T-helper 1 cell treated with Interleukin-12 subunit alpha and Interleukin-12 subunit beta and Interleukin-4 antibody, amounts not matched to agents 30 ng/mL and 1 ng/mL, for 36 hours (primary cell): ENCODE measurements around the gene STEEP1. TPM values are rescaled to one million over a fixed set of nuclear protein-coding genes. Genes with fewer than 3 reads are reported as not detected.

Experiments used
- intact Hi-C: fragments of 100-400 bp; cut with micrococcal nuclease; formaldehyde crosslinking; loops from one replicate; pipeline ENCODE4 v1.15.1; 2024
- total RNA-seq: library from RNA; stranded (reverse); gene quantifications from 2 replicates; pipeline ENCODE4 v1.2.3, GENCODE V29; 2022

STEEP1 gene
- 18.9 and 21.1 TPM in 2 replicates for total RNA-seq

GRCh38 chrX:119565107-119565663, at the start of gene STEEP1:
TSS of gene STEEP1 (minus strand) at chrX:119565409. CDS start at chrX:119565355, 54 bp downstream.
- intact Hi-C loops: loop anchor here (1.0 to 2.0 kb wide), 7 partner anchors 9 to 378 kb away; partner anchors contain the start of genes NKAP, NKRF, PGRMC1 and SEPTIN6

GRCh38 chrX:119614776-119615175, 49.6 kb upstream of the STEEP1 start:
- intact Hi-C loops: no loop called here

- intact Hi-C loops: loop anchor here (2.0 kb wide), 2 partner anchors 42 kb away; partner anchors contain the start of gene STEEP1
These were observed 41.8 kb upstream of the STEEP1 start for GRCh38 chrX:119607018-119607389.

GRCh38 chrX:119606280-119607017, 41.2 kb upstream of the STEEP1 start, which contains the start of gene NKRF:
TSS of gene NKRF (minus strand) at chrX:119606424.
- intact Hi-C loops: loop anchor here (1.0 to 2.0 kb wide), 11 partner anchors 32 to 265 kb away; partner anchors contain the start of genes NDUFA1, RNF113A, RPL39 and SEPTIN6

- intact Hi-C loops: loop anchor here (1.0 to 2.0 kb wide), 11 partner anchors 31 to 266 kb away; partner anchors contain the start of genes NDUFA1, RNF113A, RPL39 and SEPTIN6
These were observed 40.5 kb upstream of the STEEP1 start for GRCh38 chrX:119605464-119606279.

- intact Hi-C loops: no loop called here
These were observed 39.7 kb upstream of the STEEP1 start for GRCh38 chrX:119604766-119605463.

GRCh38 chrX:119602701-119603255, 37.6 kb upstream of the STEEP1 start:
- intact Hi-C loops: no loop called here

- intact Hi-C loops: no loop called here
These were observed 24.6 kb upstream of the STEEP1 start for GRCh38 chrX:119589810-119590209.

- intact Hi-C loops: no loop called here
These were observed 18.3 kb upstream of the STEEP1 start for GRCh38 chrX:119583431-119584059.

- intact Hi-C loops: no loop called here
These were observed 14.2 kb upstream of the STEEP1 start for GRCh38 chrX:119579414-119579813.

- intact Hi-C loops: loop anchor here (1.0 to 2.0 kb wide), 9 partner anchors 9 to 297 kb away; partner anchors contain the start of genes NDUFA1, NKRF, RNF113A and STEEP1
These were observed 9.4 kb upstream of the STEEP1 start, which contains the start of gene UBE2A for GRCh38 chrX:119574394-119575266. TSS of gene UBE2A (plus strand) at chrX:119574563. CDS start at chrX:119574712, 149 bp downstream.

GRCh38 chrX:119573840-119574393, 8.7 kb upstream of the STEEP1 start:
- intact Hi-C loops: loop anchor here (1.0 to 2.0 kb wide), 9 partner anchors 9 to 297 kb away; partner anchors contain the start of genes NDUFA1, NKRF, RNF113A and STEEP1

GRCh38 chrX:119573222-119573621, 8.0 kb upstream of the STEEP1 start:
- intact Hi-C loops: no loop called here

GRCh38 chrX:119570351-119570835, 5.2 kb upstream of the STEEP1 start:
- intact Hi-C loops: no loop called here

- intact Hi-C loops: no loop called here
These were observed 12.7 kb downstream of the STEEP1 start for GRCh38 chrX:119552508-119552907.

GRCh38 chrX:119549327-119550016, 15.7 kb downstream of the STEEP1 start:
- intact Hi-C loops: no loop called here

- intact Hi-C loops: no loop called here
These were observed 24.0 kb downstream of the STEEP1 start for GRCh38 chrX:119541188-119541587.

GRCh38 chrX:119539872-119540271, 25.3 kb downstream of the STEEP1 start:
- intact Hi-C loops: no loop called here
